ENCODE results near the gene ITK.

DNA sequence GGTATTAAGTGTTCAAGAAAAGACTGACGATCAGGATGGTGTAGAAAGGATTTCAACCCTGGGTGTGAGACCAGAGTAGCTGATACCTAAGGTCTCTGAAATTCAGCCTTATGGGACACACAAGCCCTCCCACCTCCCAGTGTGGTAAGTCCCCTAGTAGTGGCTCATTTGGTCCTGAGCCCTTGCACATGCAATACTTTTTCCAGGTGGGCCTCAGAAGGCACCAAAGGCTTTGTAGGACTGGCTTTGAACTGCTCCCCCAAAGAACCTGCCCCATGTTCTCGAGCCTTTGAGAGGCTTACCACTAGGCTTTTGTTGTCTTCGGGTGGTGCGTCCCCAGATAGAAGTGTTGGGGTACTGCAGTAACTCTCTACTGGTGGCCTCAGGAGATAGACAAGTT, 15.4 kb upstream of the ITK start:
- TF ChIP-seq, protein P1, sequence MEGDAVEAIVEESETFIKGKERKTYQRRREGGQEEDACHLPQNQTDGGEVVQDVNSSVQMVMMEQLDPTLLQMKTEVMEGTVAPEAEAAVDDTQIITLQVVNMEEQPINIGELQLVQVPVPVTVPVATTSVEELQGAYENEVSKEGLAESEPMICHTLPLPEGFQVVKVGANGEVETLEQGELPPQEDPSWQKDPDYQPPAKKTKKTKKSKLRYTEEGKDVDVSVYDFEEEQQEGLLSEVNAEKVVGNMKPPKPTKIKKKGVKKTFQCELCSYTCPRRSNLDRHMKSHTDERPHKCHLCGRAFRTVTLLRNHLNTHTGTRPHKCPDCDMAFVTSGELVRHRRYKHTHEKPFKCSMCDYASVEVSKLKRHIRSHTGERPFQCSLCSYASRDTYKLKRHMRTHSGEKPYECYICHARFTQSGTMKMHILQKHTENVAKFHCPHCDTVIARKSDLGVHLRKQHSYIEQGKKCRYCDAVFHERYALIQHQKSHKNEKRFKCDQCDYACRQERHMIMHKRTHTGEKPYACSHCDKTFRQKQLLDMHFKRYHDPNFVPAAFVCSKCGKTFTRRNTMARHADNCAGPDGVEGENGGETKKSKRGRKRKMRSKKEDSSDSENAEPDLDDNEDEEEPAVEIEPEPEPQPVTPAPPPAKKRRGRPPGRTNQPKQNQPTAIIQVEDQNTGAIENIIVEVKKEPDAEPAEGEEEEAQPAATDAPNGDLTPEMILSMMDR (IDR thresholded peaks at IDR 0.05): no peak
- TF ChIP-seq POLR2A (IDR thresholded peaks at IDR 0.05): no peak
